Measurements from ENCODE around the gene MYRF. TPM values are rescaled to one million over a fixed set of nuclear protein-coding genes. Genes with fewer than 3 reads are reported as not detected.

The MYRF gene
- total and polyA plus RNA-seq, 2 of the 13 experiments (the other 11 are each of a cell fraction or from before 2014, with no cell fraction given): 10.2 to 25.9 TPM

DNA sequence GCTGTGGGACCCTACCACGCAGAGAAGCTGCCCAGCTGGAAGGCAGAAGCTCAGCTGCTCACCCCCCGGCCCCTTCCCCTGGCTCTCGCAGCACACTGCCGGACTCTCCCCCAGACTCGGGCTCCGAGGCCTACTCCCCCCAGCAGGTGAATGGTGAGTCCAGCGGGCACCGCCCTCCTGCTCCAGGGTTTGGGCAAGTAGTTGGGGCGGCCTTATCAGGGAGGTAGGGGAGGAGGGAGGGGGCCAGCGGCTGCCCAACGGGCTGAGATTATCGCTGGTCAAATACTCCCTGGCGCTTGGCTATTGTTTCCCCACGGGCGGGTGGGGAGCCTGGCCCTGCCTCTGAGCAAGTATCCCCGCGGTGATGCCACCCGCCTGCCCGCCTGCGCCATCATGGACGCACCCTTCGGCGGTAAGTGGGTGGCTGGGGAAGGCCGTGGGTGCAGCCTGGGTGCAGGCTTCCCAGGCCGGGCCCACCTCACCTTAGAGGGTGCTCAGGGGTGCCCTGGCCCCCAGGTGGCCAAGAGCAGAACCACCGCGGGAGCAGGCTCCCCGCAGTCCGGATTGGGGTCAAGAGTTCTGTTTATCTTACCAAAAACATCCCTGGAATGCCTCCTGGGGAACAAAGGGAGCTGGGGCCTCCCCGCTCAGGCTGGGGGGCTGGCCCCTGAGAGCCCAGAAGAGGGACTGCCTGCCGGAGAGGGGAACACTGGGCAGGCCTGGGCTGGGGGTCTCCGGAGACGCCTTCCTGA lies 16.9 kb downstream of the MYRF start (continued):
- TF ChIP-seq TARDBP (CRISPR knock-in tag; IDR thresholded peaks at IDR 0.05): no peak
- TF ChIP-seq, protein P1, sequence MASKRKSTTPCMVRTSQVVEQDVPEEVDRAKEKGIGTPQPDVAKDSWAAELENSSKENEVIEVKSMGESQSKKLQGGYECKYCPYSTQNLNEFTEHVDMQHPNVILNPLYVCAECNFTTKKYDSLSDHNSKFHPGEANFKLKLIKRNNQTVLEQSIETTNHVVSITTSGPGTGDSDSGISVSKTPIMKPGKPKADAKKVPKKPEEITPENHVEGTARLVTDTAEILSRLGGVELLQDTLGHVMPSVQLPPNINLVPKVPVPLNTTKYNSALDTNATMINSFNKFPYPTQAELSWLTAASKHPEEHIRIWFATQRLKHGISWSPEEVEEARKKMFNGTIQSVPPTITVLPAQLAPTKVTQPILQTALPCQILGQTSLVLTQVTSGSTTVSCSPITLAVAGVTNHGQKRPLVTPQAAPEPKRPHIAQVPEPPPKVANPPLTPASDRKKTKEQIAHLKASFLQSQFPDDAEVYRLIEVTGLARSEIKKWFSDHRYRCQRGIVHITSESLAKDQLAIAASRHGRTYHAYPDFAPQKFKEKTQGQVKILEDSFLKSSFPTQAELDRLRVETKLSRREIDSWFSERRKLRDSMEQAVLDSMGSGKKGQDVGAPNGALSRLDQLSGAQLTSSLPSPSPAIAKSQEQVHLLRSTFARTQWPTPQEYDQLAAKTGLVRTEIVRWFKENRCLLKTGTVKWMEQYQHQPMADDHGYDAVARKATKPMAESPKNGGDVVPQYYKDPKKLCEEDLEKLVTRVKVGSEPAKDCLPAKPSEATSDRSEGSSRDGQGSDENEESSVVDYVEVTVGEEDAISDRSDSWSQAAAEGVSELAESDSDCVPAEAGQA (IDR thresholded peaks at IDR 0.05; ENCODE audit: low read depth): no peak
- TF ChIP-seq, protein P1 (CRISPR knock-in tag; IDR thresholded peaks at IDR 0.05; ENCODE audit: borderline replicate concordance): no peak
- TF ChIP-seq, protein P2, sequence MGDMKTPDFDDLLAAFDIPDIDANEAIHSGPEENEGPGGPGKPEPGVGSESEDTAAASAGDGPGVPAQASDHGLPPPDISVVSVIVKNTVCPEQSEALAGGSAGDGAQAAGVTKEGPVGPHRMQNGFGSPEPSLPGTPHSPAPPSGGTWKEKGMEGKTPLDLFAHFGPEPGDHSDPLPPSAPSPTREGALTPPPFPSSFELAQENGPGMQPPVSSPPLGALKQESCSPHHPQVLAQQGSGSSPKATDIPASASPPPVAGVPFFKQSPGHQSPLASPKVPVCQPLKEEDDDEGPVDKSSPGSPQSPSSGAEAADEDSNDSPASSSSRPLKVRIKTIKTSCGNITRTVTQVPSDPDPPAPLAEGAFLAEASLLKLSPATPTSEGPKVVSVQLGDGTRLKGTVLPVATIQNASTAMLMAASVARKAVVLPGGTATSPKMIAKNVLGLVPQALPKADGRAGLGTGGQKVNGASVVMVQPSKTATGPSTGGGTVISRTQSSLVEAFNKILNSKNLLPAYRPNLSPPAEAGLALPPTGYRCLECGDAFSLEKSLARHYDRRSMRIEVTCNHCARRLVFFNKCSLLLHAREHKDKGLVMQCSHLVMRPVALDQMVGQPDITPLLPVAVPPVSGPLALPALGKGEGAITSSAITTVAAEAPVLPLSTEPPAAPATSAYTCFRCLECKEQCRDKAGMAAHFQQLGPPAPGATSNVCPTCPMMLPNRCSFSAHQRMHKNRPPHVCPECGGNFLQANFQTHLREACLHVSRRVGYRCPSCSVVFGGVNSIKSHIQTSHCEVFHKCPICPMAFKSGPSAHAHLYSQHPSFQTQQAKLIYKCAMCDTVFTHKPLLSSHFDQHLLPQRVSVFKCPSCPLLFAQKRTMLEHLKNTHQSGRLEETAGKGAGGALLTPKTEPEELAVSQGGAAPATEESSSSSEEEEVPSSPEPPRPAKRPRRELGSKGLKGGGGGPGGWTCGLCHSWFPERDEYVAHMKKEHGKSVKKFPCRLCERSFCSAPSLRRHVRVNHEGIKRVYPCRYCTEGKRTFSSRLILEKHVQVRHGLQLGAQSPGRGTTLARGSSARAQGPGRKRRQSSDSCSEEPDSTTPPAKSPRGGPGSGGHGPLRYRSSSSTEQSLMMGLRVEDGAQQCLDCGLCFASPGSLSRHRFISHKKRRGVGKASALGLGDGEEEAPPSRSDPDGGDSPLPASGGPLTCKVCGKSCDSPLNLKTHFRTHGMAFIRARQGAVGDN (CRISPR knock-in tag; IDR thresholded peaks at IDR 0.05): peak; percentile 94
- peak; percentile 56 for TF ChIP-seq YY1 (IDR thresholded peaks at IDR 0.05; ENCODE audit: insufficient read depth, insufficient replicate concordance, low read depth, low read length)
- peak; percentile 85 for TF ChIP-seq ZFY (CRISPR knock-in tag; IDR thresholded peaks at IDR 0.05)
- no peak for TF ChIP-seq FOXM1 (CRISPR knock-in tag; IDR thresholded peaks at IDR 0.05)
- TF ChIP-seq, protein P3, sequence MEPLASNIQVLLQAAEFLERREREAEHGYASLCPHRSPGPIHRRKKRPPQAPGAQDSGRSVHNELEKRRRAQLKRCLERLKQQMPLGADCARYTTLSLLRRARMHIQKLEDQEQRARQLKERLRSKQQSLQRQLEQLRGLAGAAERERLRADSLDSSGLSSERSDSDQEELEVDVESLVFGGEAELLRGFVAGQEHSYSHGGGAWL (CRISPR knock-in tag; IDR thresholded peaks at IDR 0.05): 0 out of 2 replicates have a peak, but pooled peaks have one; percentile 23
- peak; percentile 43; the same call in 1 of the 2 replicates for TF ChIP-seq HMG20A (CRISPR knock-in tag; IDR thresholded peaks at IDR 0.05; ENCODE audit: borderline replicate concordance)
- TF ChIP-seq, protein P4, sequence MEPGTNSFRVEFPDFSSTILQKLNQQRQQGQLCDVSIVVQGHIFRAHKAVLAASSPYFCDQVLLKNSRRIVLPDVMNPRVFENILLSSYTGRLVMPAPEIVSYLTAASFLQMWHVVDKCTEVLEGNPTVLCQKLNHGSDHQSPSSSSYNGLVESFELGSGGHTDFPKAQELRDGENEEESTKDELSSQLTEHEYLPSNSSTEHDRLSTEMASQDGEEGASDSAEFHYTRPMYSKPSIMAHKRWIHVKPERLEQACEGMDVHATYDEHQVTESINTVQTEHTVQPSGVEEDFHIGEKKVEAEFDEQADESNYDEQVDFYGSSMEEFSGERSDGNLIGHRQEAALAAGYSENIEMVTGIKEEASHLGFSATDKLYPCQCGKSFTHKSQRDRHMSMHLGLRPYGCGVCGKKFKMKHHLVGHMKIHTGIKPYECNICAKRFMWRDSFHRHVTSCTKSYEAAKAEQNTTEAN (CRISPR knock-in tag; conservative IDR thresholded peaks at IDR 0.05): no peak
- TF ChIP-seq, protein P5, sequence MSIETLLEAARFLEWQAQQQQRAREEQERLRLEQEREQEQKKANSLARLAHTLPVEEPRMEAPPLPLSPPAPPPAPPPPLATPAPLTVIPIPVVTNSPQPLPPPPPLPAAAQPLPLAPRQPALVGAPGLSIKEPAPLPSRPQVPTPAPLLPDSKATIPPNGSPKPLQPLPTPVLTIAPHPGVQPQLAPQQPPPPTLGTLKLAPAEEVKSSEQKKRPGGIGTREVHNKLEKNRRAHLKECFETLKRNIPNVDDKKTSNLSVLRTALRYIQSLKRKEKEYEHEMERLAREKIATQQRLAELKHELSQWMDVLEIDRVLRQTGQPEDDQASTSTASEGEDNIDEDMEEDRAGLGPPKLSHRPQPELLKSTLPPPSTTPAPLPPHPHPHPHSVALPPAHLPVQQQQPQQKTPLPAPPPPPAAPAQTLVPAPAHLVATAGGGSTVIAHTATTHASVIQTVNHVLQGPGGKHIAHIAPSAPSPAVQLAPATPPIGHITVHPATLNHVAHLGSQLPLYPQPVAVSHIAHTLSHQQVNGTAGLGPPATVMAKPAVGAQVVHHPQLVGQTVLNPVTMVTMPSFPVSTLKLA (IDR thresholded peaks at IDR 0.05): no peak
- peak; percentile 38 for TF ChIP-seq ZNF883 (CRISPR knock-in tag; IDR thresholded peaks at IDR 0.05; ENCODE audit: not compliant biosample characterization)
- TF ChIP-seq ZNF30 (CRISPR knock-in tag; IDR thresholded peaks at IDR 0.05): no peak
- no peak for TF ChIP-seq HMGA1 (CRISPR knock-in tag; conservative IDR thresholded peaks at IDR 0.05)

Data from HepG2 (cell line).